Thoracic aorta (tissue), 2 donors: ENCODE data around the gene CXCL3. TPM values are rescaled to one million over a fixed set of nuclear protein-coding genes. Genes with fewer than 3 reads are reported as not detected.

Experiments
- ATAC-seq: fragments of 150-250 bp; one replicate; pipeline ENCODE4 v1.8.0; 2017; ENCODE audit warnings: low read depth; ENCODE audit not compliant: insufficient number of reproducible peaks, low FRiP score
- DNase-seq: peaks from one replicate; pipeline ENCODE4 v3.0.0-alpha.2; 2020; ENCODE audit warnings: low spot score
- H3K27ac ChIP-seq, 2 donors: fragments of 200-600 bp; sonication (generic); 1 replicate in 1 of 2; 2 replicates in 1 of 2; pipeline ENCODE4 v1.5.1; 2016; ENCODE audit warnings: mild to moderate bottlenecking in 2 of 2, moderate library complexity in 2 of 2
- H3K27me3 ChIP-seq: fragments of 200-600 bp; sonication (generic); replicated peaks from 2 replicates; pipeline ENCODE4 v1.6.0; 2016; ENCODE audit warnings: mild to moderate bottlenecking; ENCODE audit not compliant: insufficient read depth
- H3K36me3 ChIP-seq: fragments of 200-600 bp; sonication (generic); one replicate; pipeline ENCODE4 v1.5.1; 2016
- H3K4me1 ChIP-seq, 2 donors: fragments of 200-600 bp; sonication (generic); 1 replicate in 1 of 2; 2 replicates in 1 of 2; pipeline versions ENCODE4 v1.5.1 to v1.6.0; 2016; ENCODE audit warnings: low read depth in 2 of 2, mild to moderate bottlenecking in 1 of 2; ENCODE audit not compliant: control insufficient read depth in 1 of 2
- H3K4me3 ChIP-seq: fragments of 200-600 bp; sonication (generic); 2 replicates; pipeline ENCODE4 v1.5.1; 2016; ENCODE audit warnings: mild to moderate bottlenecking
- H3K9me3 ChIP-seq: fragments of 200-600 bp; sonication (generic); 2 replicates; pipeline ENCODE4 v1.5.1; 2016
- CTCF ChIP-seq: fragments of 200-600 bp; sonication (generic); IDR thresholded peaks from one replicate; pipeline ENCODE4 v1.5.1; 2019; ENCODE audit warnings: antibody characterized with exemption
- total RNA-seq, 2 donors: library from RNA; depleted of rRNA; stranded (reverse); fragments of >200 nt; gene quantifications; one replicate each; pipeline versions ENCODE4 v1.1.0 to v1.2.3, GENCODE V29; 2016

Gene CXCL3
- total RNA-seq, 2 donors from 2014 or later: 4.9 to 11.9 TPM

GRCh38 chr4:74000301-74000700 lies 38.2 kb downstream of the CXCL3 start:
- Histone ChIP-seq H3K9me3 (no peaks in the 10 kb centered on the region), H3K4me1 (peaks cover 7 to 9% of the 10 kb centered on the region in 2 donors), H3K27me3 (no peaks in the 10 kb centered on the region), H3K27ac (no peak overlapping the region), H3K36me3 (no peaks in the 10 kb centered on the region), H3K4me3 (no peak overlapping the region)
- no peak for DNase-seq
- ATAC-seq: no peak
- TF ChIP-seq CTCF: no peak

- Histone ChIP-seq H3K27ac (no peak within 1 kb of the TSS), H3K4me1 (peaks cover 7 to 9% of the 10 kb centered on the region in 2 donors), H3K36me3 (no peaks in the 10 kb centered on the region), H3K4me3 (peak within 1 kb of the TSS; percentile 59), H3K27me3 (no peaks in the 10 kb centered on the region), H3K9me3 (no peaks in the 10 kb centered on the region)
- ATAC-seq (no peak), DNase-seq (no peak)
- no peak for TF ChIP-seq CTCF
These were observed 40.2 kb downstream of the CXCL3 start, which contains the start of gene CXCL5 for GRCh38 chr4:73998040-73999011. Gene CXCL5 (minus strand): TSS chr4:73998677. CDS start chr4:73998581, 96 bp downstream.

GRCh38 chr4:73992050-73992449 lies 46.4 kb downstream of the CXCL3 start:
- TF ChIP-seq CTCF: no peak
- no peak overlapping the region for H3K4me3 ChIP-seq

GRCh38 chr4:73991742-73992000 lies 46.8 kb downstream of the CXCL3 start:
- no peak overlapping the region for H3K27ac ChIP-seq
- ATAC-seq: no peak
- H3K4me1 ChIP-seq: no peaks in the 10 kb centered on the region
- H3K4me3 ChIP-seq: no peak overlapping the region
- TF ChIP-seq CTCF: no peak
- no peak for DNase-seq
- no peaks in the 10 kb centered on the region for H3K9me3 ChIP-seq
- H3K27me3 ChIP-seq: no peaks in the 10 kb centered on the region
- no peaks in the 10 kb centered on the region for H3K36me3 ChIP-seq

More at GRCh38 chr4:73992050-73992449, 46.4 kb downstream of the CXCL3 start:
- H3K4me1 ChIP-seq: no peaks in the 10 kb centered on the region
- H3K27ac ChIP-seq: no peak overlapping the region
- DNase-seq (no peak), ATAC-seq (no peak)
- H3K9me3 ChIP-seq: no peaks in the 10 kb centered on the region
- no peaks in the 10 kb centered on the region for H3K27me3 ChIP-seq
- no peaks in the 10 kb centered on the region for H3K36me3 ChIP-seq

GRCh38 chr4:73990988-73991741 lies 47.3 kb downstream of the CXCL3 start:
- ATAC-seq (no peak), DNase-seq (no peak)
- no peak for TF ChIP-seq CTCF
- H3K36me3 ChIP-seq: no peaks in the 10 kb centered on the region
- no peak overlapping the region for H3K27ac ChIP-seq
- no peaks in the 10 kb centered on the region for H3K4me1 ChIP-seq
- no peaks in the 10 kb centered on the region for H3K9me3 ChIP-seq
- no peak overlapping the region for H3K4me3 ChIP-seq
- no peaks in the 10 kb centered on the region for H3K27me3 ChIP-seq
